Measurements from ENCODE around the gene FLRT3.

DNA sequence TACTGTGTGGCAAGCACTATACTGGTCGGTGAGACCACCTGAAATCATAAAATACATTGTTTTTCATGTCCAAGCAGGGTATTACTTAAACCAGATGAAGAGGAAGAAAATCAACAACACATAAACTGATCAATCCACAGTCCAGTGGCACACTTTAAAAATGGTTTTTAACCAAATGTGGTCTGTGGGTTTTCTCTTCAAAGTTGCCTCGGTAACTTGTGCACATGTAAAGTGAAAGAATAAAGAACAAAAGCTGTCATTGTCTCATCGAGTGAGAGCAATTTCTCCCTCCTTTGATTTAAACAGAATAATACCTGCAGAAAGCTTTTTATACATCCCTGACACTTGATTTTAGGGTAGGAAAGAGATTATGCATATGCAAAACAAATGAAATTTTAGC, 3.7 kb downstream of the FLRT3 start:
- no peak for TF ChIP-seq JUND (IDR thresholded peaks at IDR 0.05; ENCODE audit: low read depth, low read length)
- TF ChIP-seq EP300 (IDR thresholded peaks at IDR 0.05; ENCODE audit: borderline replicate concordance in 1 of 2, control insufficient read depth in 1 of 2, low read depth in 2 of 2, low read length in 2 of 2) = no peak
- TF ChIP-seq ZNF207 (IDR thresholded peaks at IDR 0.05; ENCODE audit: borderline replicate concordance) = no peak
- TF ChIP-seq, protein P1, sequence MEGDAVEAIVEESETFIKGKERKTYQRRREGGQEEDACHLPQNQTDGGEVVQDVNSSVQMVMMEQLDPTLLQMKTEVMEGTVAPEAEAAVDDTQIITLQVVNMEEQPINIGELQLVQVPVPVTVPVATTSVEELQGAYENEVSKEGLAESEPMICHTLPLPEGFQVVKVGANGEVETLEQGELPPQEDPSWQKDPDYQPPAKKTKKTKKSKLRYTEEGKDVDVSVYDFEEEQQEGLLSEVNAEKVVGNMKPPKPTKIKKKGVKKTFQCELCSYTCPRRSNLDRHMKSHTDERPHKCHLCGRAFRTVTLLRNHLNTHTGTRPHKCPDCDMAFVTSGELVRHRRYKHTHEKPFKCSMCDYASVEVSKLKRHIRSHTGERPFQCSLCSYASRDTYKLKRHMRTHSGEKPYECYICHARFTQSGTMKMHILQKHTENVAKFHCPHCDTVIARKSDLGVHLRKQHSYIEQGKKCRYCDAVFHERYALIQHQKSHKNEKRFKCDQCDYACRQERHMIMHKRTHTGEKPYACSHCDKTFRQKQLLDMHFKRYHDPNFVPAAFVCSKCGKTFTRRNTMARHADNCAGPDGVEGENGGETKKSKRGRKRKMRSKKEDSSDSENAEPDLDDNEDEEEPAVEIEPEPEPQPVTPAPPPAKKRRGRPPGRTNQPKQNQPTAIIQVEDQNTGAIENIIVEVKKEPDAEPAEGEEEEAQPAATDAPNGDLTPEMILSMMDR (IDR thresholded peaks at IDR 0.05 in 2 of 3, conservative IDR thresholded peaks at IDR 0.05 in 1 of 3; ENCODE audit: control insufficient read depth in 2 of 3, extremely low read depth in 1 of 3, insufficient read depth in 1 of 3, low read depth in 3 of 3, low read length in 3 of 3) = no peak
- TF ChIP-seq NFYB (IDR thresholded peaks at IDR 0.05; ENCODE audit: insufficient read depth, low read depth, low read length) = no peak
- TF ChIP-seq POLR2AphosphoS5 (IDR thresholded peaks at IDR 0.05; ENCODE audit: low read length) = no peak
- TF ChIP-seq RAD51 (IDR thresholded peaks at IDR 0.05) = no peak
- no peak for TF ChIP-seq ZNF24 (IDR thresholded peaks at IDR 0.05)
- TF ChIP-seq POLR2A (IDR thresholded peaks at IDR 0.05; ENCODE audit: low read depth, low read length) = no peak

All from GM12878 (cell line).